Measurements from ENCODE around the gene MRGPRE.

The MRGPRE gene

DNA sequence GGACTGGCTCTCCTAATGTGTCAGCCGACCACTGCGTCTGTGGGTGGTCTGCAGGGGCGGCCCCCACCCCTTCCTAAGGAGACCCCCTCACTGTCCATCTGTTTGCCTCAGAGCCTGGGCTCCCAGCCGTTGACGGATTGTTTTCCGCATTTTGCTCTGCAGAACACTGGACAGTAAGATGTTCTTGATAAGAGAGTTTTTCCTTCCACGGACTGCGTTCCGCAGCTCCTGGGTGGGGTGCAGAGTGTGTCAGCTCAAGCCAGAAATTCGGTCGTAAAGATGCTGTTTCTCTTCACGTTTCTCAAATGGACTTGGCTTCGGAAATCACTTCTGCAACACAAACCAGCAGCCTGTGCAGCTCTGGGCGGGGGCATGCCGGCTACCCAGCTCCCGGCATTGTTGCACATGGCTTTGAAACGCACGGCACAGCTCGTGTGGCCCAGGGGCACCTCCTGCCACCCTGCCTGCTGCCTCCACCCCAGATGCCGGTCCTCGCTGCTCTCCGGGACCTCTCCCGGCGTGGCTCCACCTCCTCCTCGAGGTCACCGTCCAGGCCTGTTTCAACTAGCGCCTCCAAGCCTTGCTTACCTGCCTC is 10.7 kb downstream of the MRGPRE start:
- peaks cover 6% of the 10 kb centered on the region for H3K4me1 Mint-ChIP-seq
- H3K4me3 Mint-ChIP-seq = no peak overlapping the region
- no peaks in the 10 kb centered on the region for H3K36me3 Mint-ChIP-seq
- no peak for ATAC-seq
- no peaks in the 10 kb centered on the region for H3K9me3 Mint-ChIP-seq
- H3K27me3 Mint-ChIP-seq = peaks cover 92% of the 10 kb centered on the region
- H3K27ac Mint-ChIP-seq = no peak overlapping the region

DNA sequence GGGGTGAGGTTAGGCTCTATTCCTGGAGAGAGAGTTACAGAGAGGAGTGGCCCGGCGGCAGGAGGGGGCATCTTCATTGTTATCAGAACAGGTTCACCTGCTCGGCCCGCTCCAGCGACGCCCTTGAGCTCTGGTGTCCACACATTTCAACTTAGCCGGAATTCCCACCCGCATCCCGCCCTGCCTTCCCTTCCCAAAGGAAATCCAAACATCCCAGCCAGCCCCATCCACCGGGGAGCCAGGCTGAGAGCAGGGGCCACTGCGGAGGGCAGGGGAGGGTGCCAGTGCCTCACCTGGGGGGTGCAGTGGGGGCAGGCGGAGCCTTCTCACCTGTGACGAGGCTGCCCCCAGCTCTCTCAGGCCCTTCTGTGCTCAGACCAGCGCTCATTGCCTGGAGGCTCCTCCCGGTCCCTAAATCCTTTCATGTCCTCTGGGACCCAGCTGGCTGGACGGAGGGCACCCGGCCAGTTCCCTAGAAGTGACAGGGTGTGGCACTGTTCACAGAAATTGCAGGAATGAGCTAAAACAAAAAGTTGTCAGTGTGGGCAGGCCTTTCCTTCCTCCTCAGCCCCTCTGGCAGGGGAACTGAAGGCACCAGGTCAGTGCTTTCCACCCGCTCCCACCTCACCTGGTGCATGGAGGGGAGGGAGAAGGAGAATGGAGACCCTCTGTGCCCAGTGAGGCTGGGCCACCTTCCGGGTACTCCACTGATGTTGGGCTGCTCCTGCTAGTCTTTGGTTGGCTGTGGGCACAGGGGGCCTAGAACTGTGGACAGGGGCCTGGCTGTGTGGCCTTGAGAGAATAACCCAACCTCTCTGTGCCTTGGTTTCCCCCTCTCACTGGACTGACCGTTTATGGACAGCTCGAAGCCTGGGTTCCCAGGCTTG is 11.5 kb downstream of the MRGPRE start:
- H3K4me1 Mint-ChIP-seq = peaks cover 6% of the 10 kb centered on the region
- H3K9me3 Mint-ChIP-seq = no peaks in the 10 kb centered on the region
- H3K27me3 Mint-ChIP-seq = peaks cover 92% of the 10 kb centered on the region
- H3K27ac Mint-ChIP-seq = no peak overlapping the region
- no peak overlapping the region for H3K4me3 Mint-ChIP-seq
- ATAC-seq = no peak
- H3K36me3 Mint-ChIP-seq = no peaks in the 10 kb centered on the region

DNA sequence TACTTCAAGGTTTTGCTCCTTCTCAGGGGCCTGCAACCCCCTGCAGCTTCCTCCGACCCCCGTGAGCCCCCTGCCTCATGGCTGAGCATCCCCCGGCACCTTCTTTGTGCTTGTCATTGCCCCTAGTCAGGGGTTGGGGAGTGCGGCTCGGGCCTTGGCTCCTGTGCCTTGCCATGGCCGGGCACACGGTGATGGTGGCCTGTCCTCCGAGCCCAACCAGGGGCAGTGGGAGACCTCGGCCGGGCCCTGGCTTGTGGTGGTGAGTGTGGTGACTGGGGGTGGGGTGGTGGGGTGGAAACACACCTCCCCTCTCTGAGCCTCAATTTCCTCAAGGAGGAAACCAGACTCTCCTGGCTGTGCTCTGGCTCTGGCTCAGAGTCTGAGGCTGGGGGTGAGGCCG is 12.1 kb downstream of the MRGPRE start:
- H3K27ac Mint-ChIP-seq = no peak overlapping the region
- no peaks in the 10 kb centered on the region for H3K36me3 Mint-ChIP-seq
- H3K4me3 Mint-ChIP-seq = no peak overlapping the region
- H3K27me3 Mint-ChIP-seq = peaks cover 92% of the 10 kb centered on the region
- no peak for ATAC-seq
- peaks cover 6% of the 10 kb centered on the region for H3K4me1 Mint-ChIP-seq
- no peaks in the 10 kb centered on the region for H3K9me3 Mint-ChIP-seq

DNA sequence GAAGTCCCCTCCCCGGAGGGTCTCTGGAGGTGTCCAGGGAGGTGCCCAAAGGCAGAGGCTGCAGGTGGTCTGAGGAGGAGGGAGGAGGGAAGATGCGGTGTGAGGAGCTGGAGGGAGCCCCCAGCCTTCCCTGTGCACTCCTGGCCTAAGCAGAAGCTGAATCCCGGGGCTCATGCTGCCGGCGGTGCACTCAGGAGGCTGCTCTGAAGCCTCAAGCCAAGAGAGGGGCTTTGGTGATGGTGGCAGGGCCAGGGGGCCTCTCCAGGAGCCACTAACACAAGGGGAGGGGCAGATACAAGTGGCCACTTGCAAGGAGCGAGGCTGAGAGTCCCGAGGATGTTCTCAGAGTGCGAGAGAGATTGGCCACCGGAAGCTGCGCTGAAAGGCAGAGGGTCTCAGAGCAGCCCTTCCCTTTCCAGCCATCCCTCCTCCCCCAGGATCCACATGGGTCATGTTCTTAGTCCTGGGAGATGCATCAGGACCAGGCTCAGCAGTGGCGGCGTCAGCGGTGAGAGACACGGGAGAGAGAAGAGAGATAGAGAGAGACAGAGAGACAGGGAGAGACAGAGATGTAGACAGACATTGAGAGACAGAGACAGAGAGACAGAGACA is 12.8 kb downstream of the MRGPRE start:
- Mint-ChIP-seq H3K9me3 (peaks cover 2% of the 10 kb centered on the region), H3K4me1 (peaks cover 6% of the 10 kb centered on the region), H3K27me3 (peaks cover 93% of the 10 kb centered on the region), H3K27ac (no peak overlapping the region), H3K4me3 (no peak overlapping the region), H3K36me3 (no peaks in the 10 kb centered on the region)
- no peak for ATAC-seq

DNA sequence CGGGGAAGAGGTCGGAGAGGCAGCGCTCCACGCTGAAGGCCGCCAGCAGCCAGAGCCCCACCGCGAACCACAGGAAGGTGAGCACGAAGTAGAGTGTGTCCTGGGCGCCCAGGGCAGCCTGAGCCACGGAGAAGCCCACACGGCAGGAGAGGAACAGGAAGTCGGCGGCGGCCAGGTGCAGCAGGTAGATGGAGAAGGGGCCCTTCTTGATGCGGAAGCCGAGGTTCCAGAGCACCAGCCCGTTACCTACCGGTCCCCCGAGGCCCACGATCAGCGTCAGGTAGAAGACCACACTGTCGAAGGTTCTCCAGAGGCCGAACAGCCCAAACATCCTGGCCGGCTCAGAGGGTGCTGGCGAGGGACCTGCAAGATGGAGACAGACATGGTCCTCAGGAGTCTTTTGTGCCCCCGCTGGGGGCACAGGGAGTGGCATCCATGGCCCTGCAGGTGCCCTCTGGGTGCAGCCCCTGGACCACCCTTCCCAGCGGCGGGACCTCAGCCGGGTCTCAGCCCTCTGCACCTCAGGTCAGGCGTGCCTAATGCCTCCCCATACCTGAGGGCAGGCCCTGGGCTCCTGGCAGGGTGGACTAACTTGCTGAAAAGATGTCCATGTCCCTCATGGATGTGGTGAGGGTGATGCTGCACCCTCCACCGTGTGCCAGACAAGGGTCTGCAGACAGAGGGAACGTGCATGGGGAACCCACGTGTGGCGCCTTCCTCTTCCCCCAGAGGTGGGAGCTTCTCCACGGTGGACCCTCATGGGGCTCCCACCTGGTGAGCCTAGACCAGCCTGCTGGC is 13.5 kb downstream of the MRGPRE start, which contains the start of gene MRGPRG:
Gene MRGPRG (minus strand): TSS at position 331 of the 798 bp plus-strand sequence. CDS start 0 bp downstream, at position 331.
- H3K27ac Mint-ChIP-seq = no peak within 1 kb of the TSS
- no peak within 1 kb of the TSS for H3K4me3 Mint-ChIP-seq
- H3K4me1 Mint-ChIP-seq = peaks cover 6% of the 10 kb centered on the region
- no peak for ATAC-seq
- no peaks in the 10 kb centered on the region for H3K36me3 Mint-ChIP-seq
- peaks cover 2% of the 10 kb centered on the region for H3K9me3 Mint-ChIP-seq
- peaks cover 93% of the 10 kb centered on the region for H3K27me3 Mint-ChIP-seq

DNA sequence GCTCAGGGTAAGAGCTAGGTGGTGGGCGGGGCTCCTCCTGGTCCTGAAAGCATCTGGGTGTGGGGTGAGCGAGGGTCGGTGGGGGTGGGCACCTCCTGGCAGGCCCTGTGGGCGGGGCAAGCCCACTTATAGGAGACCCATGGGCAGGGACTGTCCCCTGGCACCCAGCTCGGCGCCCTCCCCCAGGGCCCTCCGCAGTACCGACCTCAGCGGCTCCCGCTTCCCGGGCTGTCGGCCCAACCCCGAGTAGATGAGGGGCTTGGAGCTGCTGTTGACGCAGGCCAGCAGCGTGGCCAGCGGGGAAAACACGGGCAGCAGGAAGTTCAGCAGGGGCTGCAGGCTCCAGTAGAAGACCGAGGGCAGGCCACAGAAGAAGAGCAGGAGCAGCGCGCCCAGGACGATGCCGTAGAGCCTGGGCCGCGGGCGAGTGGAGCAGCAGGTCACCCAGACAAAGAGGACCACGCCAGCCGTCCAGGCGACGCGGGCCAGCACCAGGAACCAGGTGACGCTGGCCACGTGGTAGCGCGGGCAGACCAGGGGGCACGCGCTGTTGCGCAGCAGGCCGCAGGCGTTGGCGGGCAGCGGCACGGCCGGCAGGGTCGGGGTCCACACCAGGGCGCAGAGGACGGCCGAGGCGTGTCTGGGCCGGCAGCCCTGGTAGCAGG is 14.3 kb downstream of the MRGPRE start:
- Mint-ChIP-seq H3K36me3 (no peaks in the 10 kb centered on the region), H3K4me1 (peaks cover 6% of the 10 kb centered on the region), H3K4me3 (no peak overlapping the region), H3K27me3 (peaks cover 92% of the 10 kb centered on the region), H3K27ac (no peak overlapping the region), H3K9me3 (peaks cover 2% of the 10 kb centered on the region)
- ATAC-seq = no peak

DNA sequence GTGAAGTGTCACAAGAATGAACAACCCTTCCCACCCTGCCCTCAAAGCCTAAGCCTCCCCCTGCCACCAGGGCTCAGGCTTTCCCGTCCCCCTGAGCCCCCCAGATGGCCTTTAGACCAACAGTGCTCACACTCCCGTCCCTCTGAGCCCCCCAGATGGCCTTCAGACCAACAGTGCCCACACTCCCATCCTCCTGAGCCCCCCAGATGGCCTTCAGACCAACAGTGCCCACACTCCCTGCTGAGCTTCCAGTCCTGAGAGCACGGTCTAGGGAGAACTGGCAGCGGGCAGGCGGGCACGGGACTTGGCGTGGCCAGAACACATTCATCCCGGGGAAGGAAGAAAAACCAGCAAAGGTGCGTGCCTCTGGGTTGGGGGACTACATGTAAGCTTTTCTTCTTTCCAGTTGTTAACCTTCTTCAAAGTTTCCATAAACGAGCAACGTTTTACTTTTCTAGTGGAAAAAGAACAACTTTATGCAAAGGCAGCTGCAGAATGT is 16.1 kb downstream of the MRGPRE start:
- peaks cover 7% of the 10 kb centered on the region for H3K9me3 Mint-ChIP-seq
- ATAC-seq = no peak
- peaks cover 6% of the 10 kb centered on the region for H3K4me1 Mint-ChIP-seq
- H3K27ac Mint-ChIP-seq = no peak overlapping the region
- H3K27me3 Mint-ChIP-seq = peaks cover 73% of the 10 kb centered on the region
- no peaks in the 10 kb centered on the region for H3K36me3 Mint-ChIP-seq
- no peak overlapping the region for H3K4me3 Mint-ChIP-seq

DNA sequence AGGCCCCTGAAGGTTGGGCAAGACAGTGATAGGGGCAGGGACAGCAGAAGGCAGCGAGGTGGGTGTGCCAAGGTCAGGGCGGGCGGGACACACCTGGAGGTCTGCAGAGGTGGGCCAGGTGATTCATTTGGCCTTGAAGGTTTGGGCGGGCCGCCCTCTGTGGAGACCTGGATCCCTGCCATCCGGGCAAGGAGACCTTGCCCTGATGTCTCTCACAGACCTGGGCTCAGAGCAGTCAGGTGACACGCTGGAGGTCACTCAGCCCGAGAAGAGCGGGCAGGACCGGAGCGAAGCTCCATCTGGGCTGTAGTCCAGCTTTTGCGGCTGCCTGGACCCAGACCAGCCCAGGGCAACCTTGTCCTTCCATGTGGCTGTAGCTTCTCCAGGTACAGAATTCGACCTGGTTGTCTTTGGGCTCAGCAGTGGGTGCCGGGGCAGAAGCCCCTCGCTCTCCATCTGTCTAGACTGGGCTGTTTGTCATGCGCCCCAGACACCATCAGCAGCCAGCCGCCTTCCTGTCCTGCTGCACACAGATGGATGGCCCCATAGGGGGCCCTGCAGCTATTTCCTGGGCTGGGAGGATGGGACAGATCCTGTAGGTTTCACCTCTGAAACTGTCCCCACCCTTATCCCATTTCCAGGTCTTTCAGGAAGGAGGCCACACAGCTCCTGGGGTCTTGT is 16.7 kb downstream of the MRGPRE start:
- no peak for ATAC-seq
- no peak overlapping the region for H3K27ac Mint-ChIP-seq
- peaks cover 7% of the 10 kb centered on the region for H3K9me3 Mint-ChIP-seq
- peaks cover 67% of the 10 kb centered on the region for H3K27me3 Mint-ChIP-seq
- H3K4me3 Mint-ChIP-seq = no peak overlapping the region
- H3K36me3 Mint-ChIP-seq = no peaks in the 10 kb centered on the region
- H3K4me1 Mint-ChIP-seq = peaks cover 6% of the 10 kb centered on the region

DNA sequence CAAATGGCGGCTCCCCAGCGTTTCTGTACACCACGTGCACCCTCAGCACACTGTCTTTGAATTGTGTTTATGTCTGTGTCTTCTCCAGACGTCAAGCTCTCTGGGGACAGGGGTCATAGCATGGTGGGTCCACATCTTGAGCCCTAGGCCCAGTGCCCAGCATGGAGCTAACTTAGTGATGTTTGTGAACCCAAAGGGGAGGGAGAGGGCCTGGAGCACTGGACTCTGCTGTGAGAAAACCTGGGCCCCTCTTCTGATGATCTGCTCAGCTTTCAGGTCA is 17.9 kb downstream of the MRGPRE start:
- H3K36me3 Mint-ChIP-seq = no peaks in the 10 kb centered on the region
- ATAC-seq = no peak
- no peak overlapping the region for H3K27ac Mint-ChIP-seq
- no peak overlapping the region for H3K4me3 Mint-ChIP-seq
- H3K27me3 Mint-ChIP-seq = peaks cover 56% of the 10 kb centered on the region
- H3K4me1 Mint-ChIP-seq = peaks cover 6% of the 10 kb centered on the region
- H3K9me3 Mint-ChIP-seq = peaks cover 7% of the 10 kb centered on the region

DNA sequence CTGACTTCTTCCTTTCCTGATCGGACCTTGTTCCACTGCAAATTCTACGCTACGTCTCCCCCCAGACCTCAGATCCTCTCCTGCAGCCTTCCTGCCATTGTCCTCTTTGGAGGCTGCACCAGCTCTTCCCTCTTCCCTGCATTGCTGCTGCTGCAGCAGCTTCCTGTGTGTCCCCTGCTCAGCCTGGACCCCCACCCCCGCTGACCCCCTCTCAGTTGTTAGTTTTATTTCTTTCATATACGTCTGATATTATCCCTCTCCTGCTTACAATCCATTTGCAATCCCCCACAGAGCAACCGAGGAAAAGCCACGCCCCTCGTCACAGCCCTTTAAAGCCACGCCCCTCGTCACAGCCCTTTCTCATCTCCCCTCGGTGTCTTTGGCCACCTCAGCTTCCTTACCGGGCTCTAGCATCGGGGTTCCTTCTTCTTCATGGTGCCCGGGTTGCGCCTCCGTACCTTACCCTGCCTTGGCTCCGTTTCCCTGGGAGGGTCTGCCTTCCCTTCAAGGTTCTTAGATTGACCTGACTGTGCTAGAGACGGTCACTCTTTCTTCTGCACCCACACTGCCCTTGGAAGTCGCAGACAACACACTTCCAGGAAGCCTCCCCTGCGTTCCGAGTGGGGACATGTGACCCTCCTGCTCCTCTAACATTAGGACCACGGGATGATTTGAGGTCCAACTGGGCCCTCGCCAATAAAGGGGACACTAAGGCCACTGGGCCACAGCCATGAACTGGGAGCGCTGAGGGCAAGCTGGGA is 18.4 kb downstream of the MRGPRE start:
- no peak overlapping the region for H3K4me3 Mint-ChIP-seq
- H3K9me3 Mint-ChIP-seq = peaks cover 7% of the 10 kb centered on the region
- H3K36me3 Mint-ChIP-seq = no peaks in the 10 kb centered on the region
- H3K27ac Mint-ChIP-seq = no peak overlapping the region
- H3K27me3 Mint-ChIP-seq = peaks cover 53% of the 10 kb centered on the region
- no peak for ATAC-seq
- peaks cover 6% of the 10 kb centered on the region for H3K4me1 Mint-ChIP-seq

DNA sequence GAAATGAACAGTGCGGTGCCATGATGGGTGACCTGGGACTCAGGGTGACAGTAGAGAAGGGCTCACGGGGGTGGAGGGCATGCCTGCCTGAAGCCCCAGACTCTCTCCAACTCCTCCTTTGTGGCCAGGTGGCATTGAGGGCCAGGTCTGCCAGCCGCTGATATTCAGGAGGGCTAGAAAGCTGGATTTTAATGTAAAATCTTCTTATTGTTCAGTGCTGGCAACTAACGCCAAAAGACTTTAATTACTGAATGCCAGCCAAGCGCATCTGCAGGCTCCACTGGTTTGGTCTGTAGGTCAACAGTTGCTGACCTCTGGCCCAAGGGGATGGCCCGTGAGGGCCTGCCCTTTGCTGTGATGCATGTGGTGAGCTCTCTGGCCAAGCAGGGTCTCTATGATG is 23.9 kb downstream of the MRGPRE start:
- peaks cover 4% of the 10 kb centered on the region for H3K9me3 Mint-ChIP-seq
- no peaks in the 10 kb centered on the region for H3K4me1 Mint-ChIP-seq
- no peak overlapping the region for H3K27ac Mint-ChIP-seq
- peaks cover 2% of the 10 kb centered on the region for H3K27me3 Mint-ChIP-seq
- no peaks in the 10 kb centered on the region for H3K36me3 Mint-ChIP-seq
- no peak overlapping the region for H3K4me3 Mint-ChIP-seq
- no peak for ATAC-seq

DNA sequence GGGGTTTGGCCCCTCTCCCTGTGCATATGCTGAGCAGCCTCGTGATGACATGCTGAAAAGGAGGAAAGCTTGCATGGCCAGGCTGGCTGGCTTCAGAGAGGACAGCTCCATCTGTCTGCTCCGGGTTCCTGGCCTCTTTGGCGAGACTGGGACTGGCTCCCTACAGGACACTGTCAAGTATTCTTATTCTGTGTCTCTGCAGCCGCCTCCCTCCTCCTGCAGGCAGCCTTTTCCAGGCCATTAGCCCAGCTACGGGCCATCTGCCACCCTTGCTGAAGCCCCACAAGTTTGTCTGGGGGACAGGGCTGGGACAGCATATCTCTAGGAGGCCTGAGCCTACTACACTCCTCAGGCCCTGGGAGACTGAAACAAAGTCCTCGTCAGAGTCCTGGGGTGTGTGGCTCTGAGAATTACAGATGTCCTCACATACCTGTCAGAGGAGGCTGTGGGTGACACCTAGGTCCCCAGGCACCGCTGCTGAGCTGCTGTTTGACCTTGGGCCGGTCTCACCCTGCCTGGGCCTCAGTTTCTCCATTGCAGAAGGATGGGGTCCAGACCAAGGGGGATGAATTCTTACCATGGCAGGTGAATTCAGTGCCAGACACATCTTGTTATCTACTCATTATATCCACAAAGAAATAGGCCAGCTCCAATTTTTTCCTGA is 24.6 kb downstream of the MRGPRE start:
- Mint-ChIP-seq H3K36me3 (no peaks in the 10 kb centered on the region), H3K27ac (no peak overlapping the region), H3K4me3 (no peak overlapping the region), H3K27me3 (no peaks in the 10 kb centered on the region), H3K9me3 (peaks cover 4% of the 10 kb centered on the region), H3K4me1 (no peaks in the 10 kb centered on the region)
- no peak for ATAC-seq

DNA sequence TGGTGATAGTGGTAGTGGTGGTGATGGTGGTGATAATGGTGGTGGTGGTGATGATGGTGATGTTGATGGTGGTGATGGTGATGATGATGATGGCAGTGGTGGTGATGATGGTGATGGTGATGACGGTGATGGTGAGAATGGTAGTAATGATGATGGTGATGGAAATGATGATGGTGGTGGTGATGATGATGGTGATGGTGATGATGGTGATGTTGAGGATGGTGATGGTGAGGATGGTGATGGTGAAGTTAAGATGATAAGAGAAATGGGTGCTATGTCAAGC is 25.4 kb downstream of the MRGPRE start:
- no peak for ATAC-seq
- Mint-ChIP-seq H3K27me3 (no peaks in the 10 kb centered on the region), H3K9me3 (peaks cover 4% of the 10 kb centered on the region), H3K27ac (no peak overlapping the region), H3K4me3 (no peak overlapping the region), H3K4me1 (no peaks in the 10 kb centered on the region), H3K36me3 (no peaks in the 10 kb centered on the region)
